ACC112 (cell line): ENCODE data around the gene MCTP1.

Experiments used
- H2AFZ ChIP-seq: fragments of 200-600 bp; sonication (generic); one replicate; pipeline ENCODE4 v1.6.0; 2017; ENCODE audit warnings: antibody characterized with exemption, low read length; ENCODE audit not compliant: unreplicated experiment
- H3K27ac ChIP-seq: fragments of 200-600 bp; sonication (generic); 2 replicates; pipeline ENCODE4 v1.5.1; 2014; ENCODE audit warnings: low read depth, mild to moderate bottlenecking, antibody characterized with exemption, low read length, moderate library complexity
- H3K27me3 ChIP-seq: fragments of 200-600 bp; sonication (generic); 2 replicates; pipeline ENCODE4 v1.6.1; 2014; ENCODE audit warnings: mild to moderate bottlenecking, antibody characterized with exemption, low read length, moderate library complexity, mixed read lengths; ENCODE audit not compliant: insufficient read depth
- H3K36me3 ChIP-seq: fragments of 200-600 bp; sonication (generic); 2 replicates; pipeline ENCODE4 v1.6.1; 2016; ENCODE audit warnings: mild to moderate bottlenecking, antibody characterized with exemption, low read length, moderate library complexity, mixed read lengths; ENCODE audit not compliant: insufficient read depth
- H3K4me1 ChIP-seq: fragments of 200-600 bp; sonication (generic); one replicate; pipeline ENCODE4 v1.6.1; 2016; ENCODE audit warnings: low read length, mixed read lengths; ENCODE audit not compliant: insufficient read depth, unreplicated experiment, control insufficient read depth
- H3K4me3 ChIP-seq: fragments of 200-600 bp; sonication (generic); 2 replicates; pipeline ENCODE4 v1.5.1; 2014; ENCODE audit warnings: mild to moderate bottlenecking, low read depth, low read length
- H3K79me2 ChIP-seq: fragments of 200-600 bp; sonication (generic); one replicate; pipeline ENCODE4 v1.6.0; 2016; ENCODE audit warnings: low read length; ENCODE audit not compliant: control insufficient read depth, unreplicated experiment, insufficient read depth

Gene MCTP1

GRCh38 chr5:94660506-94660905 is 624.4 kb downstream of the MCTP1 start:
- peaks cover 12% of the 10 kb centered on the region for H3K79me2 ChIP-seq
- peaks cover 39% of the 10 kb centered on the region for H3K36me3 ChIP-seq
- no peak overlapping the region for H2AFZ ChIP-seq
- H3K27me3 ChIP-seq = no peaks in the 10 kb centered on the region
- H3K27ac ChIP-seq = no peak overlapping the region
- H3K4me1 ChIP-seq = no peaks in the 10 kb centered on the region
- no peak overlapping the region for H3K4me3 ChIP-seq

- Histone ChIP-seq H3K79me2 (peaks cover 12% of the 10 kb centered on the region), H3K4me3 (no peak overlapping the region), H3K27ac (no peak overlapping the region), H3K36me3 (peaks cover 47% of the 10 kb centered on the region), H3K27me3 (no peaks in the 10 kb centered on the region), H3K4me1 (no peaks in the 10 kb centered on the region), H2AFZ (no peak overlapping the region)
Observed at GRCh38 chr5:94658272-94658671, 626.6 kb downstream of the MCTP1 start.
